NCI-H510A (cell line): Measurements from ENCODE around the gene ADGRL3.
"Not testable (repeated sequence)": the region's sequence is repeated elsewhere in the genome, so short reads cannot be mapped to it uniquely, and the experiment has no call there.

Experiments used
- DNase-seq: peaks from one replicate; lab custom pipeline; 2025; lab: John Stamatoyannopoulos, UW

The ADGRL3 gene

GRCh38 chr4:61911313-61911756 lies 711.2 kb downstream of the ADGRL3 start:
- no peak for DNase-seq

- DNase-seq = no peak
These were observed 713.5 kb downstream of the ADGRL3 start for GRCh38 chr4:61913619-61914018.

- DNase-seq = no peak
These were observed 715.4 kb downstream of the ADGRL3 start for GRCh38 chr4:61915501-61915900.

- DNase-seq = no peak
These were observed 718.4 kb downstream of the ADGRL3 start for GRCh38 chr4:61918507-61918906.

DNA sequence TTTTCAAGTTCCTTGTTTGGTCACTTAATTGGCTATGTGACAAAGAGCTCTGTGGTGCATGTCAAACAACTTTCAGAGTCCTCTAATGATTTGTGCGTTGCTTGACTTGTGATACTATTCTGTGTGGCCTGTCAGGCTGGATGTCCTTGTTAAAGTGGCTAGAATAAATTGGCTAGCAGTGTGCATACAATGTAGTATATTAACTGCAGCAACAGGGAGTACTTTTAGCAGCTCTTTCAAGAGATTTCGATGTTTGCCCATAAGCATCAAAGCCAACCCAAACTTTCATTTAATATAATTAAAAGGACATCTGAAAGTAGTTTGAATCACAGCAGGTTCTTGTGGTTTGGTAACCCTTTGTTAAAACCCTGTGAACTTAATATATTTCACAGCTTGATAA lies 718.9 kb downstream of the ADGRL3 start:
- no peak for DNase-seq

GRCh38 chr4:61919561-61919960 lies 719.4 kb downstream of the ADGRL3 start:
- DNase-seq = no peak

GRCh38 chr4:61921920-61922319 lies 721.8 kb downstream of the ADGRL3 start:
- no peak for DNase-seq

DNA sequence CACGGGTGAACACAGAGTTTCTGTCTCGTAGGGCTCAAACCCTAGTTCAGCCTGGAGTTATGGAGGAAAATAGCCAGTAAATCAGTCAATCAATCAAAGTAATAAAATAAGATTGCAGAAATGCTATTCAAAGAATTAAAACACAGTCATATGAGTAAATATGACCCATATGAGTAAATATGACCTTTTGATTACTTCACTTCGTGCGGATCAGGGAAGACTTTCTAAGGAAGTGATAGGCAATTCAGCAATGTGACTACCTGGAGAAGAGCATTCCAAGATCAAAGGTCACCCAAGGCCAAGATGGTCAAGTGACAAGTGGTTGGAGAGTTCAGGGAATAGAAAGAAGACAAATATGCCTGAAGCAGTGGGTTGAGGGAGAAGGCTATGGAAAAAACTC lies 722.6 kb downstream of the ADGRL3 start:
- DNase-seq = no peak

DNA sequence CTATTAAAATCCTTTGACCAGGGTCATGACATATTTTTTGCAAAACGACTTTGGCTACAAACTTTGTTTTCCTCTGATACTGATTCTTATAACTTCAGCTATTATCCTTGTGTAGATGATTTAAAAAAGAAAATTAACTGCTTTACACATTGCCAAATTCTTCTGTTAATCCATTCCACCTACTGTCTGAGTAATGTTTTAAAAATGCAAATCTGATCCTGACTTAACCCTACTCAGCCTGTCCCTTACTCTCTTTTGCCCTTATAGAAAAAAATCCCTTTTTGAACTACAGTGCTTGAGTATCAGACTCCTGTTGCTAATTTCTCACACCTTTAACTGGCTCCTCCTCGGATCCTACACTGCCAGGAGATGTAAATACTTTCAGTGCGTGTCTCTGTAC lies 723.1 kb downstream of the ADGRL3 start:
- no peak for DNase-seq

- no peak for DNase-seq
These were observed 724.0 kb downstream of the ADGRL3 start for GRCh38 chr4:61924131-61924530.

DNA sequence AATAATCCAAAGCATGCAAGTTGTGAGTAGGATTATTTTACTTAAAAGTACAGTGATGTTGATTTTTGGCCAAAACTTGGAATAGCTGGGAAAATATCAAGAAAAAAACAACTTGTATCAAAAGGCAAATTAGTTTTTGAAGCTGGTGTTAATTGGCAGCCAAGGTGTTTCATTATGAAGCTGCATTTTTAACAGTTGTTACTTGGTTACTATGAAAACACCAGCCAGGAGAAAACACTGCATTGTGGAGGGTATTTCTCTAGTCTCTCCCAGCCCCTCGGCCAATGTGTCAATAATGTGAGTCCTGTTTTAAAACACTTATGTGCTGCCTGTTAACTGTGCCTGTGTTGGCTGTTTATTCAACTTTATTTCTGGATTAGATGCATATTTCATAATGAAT lies 733.4 kb downstream of the ADGRL3 start:
- no peak for DNase-seq

GRCh38 chr4:61934198-61934597 lies 734.1 kb downstream of the ADGRL3 start:
- DNase-seq = no peak

GRCh38 chr4:61938250-61938846 lies 738.2 kb downstream of the ADGRL3 start:
- no peak for DNase-seq

DNA sequence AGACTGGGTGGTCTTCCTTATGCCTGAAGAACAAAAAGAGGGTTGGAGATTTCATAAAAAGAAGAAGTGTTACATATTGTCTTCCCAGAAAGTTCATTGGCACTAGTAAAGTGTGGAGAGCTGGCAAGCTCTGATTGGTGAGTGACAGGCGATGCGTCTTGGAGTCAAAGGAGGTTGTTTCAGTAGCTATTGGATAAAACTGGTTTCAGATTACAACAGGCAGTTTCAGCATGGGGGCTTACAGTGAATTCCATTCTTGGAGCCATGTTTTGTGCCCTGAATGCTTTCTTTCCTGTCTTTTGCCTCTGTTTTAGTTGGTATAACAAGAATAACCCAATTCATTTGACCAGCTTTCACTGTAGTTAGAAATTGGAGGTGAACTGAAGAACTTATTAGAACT lies 750.5 kb downstream of the ADGRL3 start:
- DNase-seq = no peak

DNA sequence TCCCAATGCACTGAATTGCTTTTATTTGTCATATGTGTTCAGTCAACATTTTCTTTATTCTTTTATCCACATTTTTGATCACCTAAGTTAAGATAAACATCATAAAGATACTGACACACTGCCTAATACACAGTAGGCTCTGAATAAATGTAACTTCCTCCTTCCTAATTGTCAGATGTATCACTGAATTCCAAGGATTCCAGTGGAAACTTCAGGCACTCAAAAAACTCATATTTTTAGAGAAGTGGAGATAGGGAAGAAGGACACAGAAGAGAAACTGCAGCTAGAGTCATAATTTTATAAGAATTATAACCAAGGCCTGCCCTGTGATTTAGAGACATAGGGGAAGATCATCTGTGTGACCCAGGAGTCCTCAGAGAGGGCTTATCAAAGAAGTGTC lies 753.3 kb downstream of the ADGRL3 start:
- DNase-seq = no peak

DNA sequence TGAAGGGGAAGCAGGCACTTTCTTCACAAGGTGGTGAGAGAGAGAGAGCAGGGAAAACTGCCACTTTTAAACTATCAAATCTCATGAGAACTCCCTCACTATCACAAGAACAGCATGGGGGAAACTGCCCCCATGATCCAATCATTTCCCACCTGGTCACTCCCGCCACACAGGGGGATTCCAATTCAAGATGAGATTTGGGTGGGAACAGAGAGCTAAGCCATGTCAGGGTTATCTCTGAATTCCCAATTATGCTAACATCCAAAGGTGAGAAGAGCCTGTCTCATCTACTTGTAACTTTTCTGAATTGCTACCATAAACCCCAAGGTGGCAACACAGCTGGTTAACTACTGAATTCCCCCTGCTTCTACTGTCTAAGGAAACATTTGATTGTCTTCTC lies 758.5 kb downstream of the ADGRL3 start:
- DNase-seq = no peak

- DNase-seq = no peak
These were observed 759.0 kb downstream of the ADGRL3 start for GRCh38 chr4:61959087-61959486.

GRCh38 chr4:61984260-61984909 lies 784.3 kb downstream of the ADGRL3 start:
- DNase-seq = no peak

DNA sequence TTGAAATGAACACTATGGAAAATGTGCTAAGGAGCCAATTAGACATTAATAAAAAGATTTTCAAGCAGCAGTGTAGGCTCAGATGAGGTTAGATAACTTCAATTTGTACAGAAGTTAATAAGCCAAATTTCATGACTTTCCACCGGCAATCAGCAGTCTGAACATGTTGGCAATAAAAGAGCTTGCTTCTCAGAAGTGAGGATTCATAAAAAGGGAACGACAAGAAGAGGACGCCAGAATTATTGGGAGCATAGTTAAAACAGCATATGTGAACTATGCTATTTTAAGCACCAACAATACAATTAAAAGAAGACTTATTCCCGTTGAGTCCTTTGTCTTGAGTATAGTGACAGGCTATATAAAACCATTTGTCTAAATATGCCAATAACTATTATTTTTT lies 785.3 kb downstream of the ADGRL3 start:
- no peak for DNase-seq

GRCh38 chr4:61986929-61987328 lies 786.8 kb downstream of the ADGRL3 start:
- DNase-seq = not testable (repeated sequence)

GRCh38 chr4:61992351-61992750 lies 792.2 kb downstream of the ADGRL3 start:
- DNase-seq = no peak

DNA sequence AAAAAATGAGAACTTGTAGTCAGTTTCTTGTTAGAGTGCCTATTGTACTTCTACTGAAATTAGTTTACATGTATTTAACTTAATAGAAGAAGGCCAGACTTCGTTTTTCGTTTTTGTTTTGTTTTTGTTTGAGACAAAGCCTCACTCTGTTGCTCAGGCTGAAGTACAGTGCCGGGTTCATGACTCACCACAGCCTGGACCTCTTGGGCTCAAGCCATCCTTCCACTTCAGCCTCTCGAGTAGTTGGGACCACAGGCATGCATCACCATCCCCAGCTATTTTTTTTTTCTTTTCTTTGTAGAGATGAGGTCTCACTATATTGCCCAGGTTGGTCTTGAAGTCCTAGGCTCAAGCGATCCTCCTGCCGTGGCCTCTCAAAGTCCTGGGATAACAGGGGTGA lies 793.9 kb downstream of the ADGRL3 start:
- no peak for DNase-seq

GRCh38 chr4:61995717-61996340 lies 795.7 kb downstream of the ADGRL3 start:
- DNase-seq = no peak

GRCh38 chr4:61996943-61997342 lies 796.8 kb downstream of the ADGRL3 start:
- DNase-seq = no peak
